SK-N-SH (cell line): ENCODE data around the gene NLRC4.

Experiments used
- CTCF ChIP-seq: fragments of 200-600 bp; sonication (generic); IDR thresholded peaks from 2 replicates; pipeline ENCODE4 v1.6.1; 2017; ENCODE audit warnings: antibody characterized with exemption, mild to moderate bottlenecking, moderate library complexity
- MAX ChIP-seq: IDR thresholded peaks from 2 replicates; pipeline ENCODE4 v1.4.0; 2012; ENCODE audit warnings: low read depth
- MXI1 ChIP-seq: IDR thresholded peaks from 2 replicates; pipeline ENCODE4 v1.6.1; 2012; ENCODE audit warnings: mild to moderate bottlenecking, low read depth, low read length, improper control_type of control experiment
- RAD21 ChIP-seq: IDR thresholded peaks from 2 replicates; pipeline ENCODE4 v1.6.1; 2012; ENCODE audit warnings: mild to moderate bottlenecking, low read length
- REST ChIP-seq: IDR thresholded peaks from 2 replicates; pipeline ENCODE4 v1.6.1; 2012; ENCODE audit warnings: mild to moderate bottlenecking, low read depth, low read length, moderate library complexity

- TF ChIP-seq CTCF: no peak
- TF ChIP-seq REST: no peak
- no peak for TF ChIP-seq MAX
- no peak for TF ChIP-seq MXI1
- no peak for TF ChIP-seq RAD21
Measured at GRCh38 chr2:32220445-32220844, 44.2 kb downstream of the NLRC4 start.
